ENCODE data around the gene DNAI2.
"Not testable (repeated sequence)": the region's sequence is repeated elsewhere in the genome, so short reads cannot be mapped to it uniquely, and the experiment has no call there.

Gene DNAI2

DNA sequence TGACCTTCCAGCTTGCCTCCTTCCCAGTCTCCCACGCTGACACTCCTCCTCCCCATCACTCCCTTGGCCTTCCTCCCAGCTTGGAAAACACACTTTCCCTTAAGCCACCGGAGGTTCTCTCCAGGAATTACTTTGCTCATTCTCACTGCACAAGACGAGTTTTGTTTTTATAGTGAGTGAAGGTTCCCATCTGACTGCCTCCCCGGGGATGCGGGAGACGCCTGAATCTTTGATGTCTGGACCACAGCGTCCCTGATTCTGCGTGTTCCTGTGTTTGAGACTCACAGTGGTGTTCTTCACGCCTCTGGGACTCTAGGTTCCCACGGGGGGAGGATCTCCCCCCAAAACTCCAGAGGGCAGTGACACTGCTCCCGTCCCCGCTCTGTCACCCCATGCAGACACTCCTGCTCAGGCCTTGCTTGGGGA, 2.0 kb downstream of the DNAI2 start:
- DNase-seq (ENCODE audit: low spot score): no peak

DNA sequence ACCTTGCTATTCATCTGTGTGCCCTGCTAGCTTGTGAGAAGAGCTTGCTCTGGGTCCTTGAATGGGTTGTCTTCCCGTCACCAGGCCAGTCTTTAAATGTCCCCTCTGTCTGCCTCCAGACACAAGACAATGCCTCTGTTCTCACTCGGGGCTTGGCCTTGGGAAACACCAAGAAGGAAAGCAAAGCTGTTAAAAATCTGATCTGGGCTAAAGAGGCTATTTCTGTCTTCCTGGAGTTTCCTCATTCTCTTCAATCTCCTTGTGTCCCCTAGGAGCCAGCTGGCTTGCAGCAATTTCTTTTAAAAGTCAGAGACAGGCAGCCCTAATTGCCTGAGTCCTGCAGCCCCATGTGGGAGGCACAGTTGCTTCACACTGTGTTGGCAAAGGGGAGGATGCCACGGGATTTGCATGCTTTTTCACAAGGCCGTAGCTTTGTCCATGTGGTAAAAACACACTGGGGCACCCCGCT, 2.5 kb downstream of the DNAI2 start:
- DNase-seq (ENCODE audit: low spot score): no peak

DNA sequence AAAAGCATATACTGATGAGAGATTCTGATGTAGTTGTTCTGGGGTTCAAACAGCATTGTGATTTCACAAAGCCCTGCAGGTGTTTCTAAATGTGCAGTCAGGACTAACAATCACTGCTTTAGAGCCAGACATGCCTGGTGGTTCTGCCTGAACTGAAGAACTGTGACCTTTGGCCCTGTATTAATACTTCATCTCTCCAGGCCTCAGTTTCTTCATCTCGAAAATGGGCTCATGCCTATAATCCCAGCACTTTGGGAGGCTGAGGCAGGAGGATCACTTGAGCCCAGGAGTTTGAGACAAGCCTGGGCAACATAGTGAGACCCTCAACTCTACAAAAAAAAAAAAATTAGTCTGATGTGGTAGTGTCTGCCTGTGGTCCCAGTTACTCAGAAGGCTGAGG, 3.9 kb downstream of the DNAI2 start:
- DNase-seq (ENCODE audit: low spot score): no peak

DNA sequence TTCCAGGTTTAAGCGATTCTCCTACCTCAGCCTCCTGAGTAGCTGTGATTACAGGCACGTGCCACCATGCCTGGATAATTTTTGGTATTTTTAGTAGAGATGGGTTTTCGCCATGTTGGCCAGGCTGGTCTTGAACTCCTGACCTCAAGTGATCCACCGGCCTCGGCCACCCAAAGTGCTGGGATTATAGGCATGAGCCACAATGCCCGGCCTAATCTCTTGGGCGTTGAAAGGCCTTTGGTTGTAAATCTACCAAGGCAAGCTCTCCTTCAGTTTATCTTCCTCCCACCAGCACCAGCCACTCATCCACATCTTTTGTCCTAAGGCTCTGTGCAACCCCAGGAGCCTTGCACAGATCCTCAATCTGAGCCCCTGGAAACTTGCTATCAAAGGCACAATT, 5.6 kb downstream of the DNAI2 start:
- not testable (repeated sequence) for DNase-seq (ENCODE audit: low spot score)

DNA sequence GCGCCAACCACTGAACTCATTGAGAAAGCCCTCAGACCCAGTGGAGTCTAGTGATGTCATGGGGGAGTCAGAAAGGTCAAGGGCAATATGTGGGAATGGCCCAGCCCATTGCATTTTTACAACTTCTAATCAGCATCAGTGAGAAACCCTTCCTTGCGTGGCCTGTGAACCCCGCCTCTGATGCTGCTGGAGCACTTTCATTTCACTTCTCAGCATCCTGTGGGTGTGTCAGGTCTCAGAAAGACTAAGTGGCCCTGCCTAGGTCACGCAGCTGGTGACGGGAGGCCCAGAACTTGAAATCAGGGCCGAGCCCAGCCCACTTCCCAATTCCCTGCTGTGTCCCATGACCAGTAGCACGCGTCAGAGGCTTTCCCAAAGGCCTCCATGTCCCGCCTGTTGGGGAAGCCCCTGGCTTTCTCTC, 6.1 kb downstream of the DNAI2 start:
- DNase-seq (ENCODE audit: low spot score): peak; percentile 83

DNA sequence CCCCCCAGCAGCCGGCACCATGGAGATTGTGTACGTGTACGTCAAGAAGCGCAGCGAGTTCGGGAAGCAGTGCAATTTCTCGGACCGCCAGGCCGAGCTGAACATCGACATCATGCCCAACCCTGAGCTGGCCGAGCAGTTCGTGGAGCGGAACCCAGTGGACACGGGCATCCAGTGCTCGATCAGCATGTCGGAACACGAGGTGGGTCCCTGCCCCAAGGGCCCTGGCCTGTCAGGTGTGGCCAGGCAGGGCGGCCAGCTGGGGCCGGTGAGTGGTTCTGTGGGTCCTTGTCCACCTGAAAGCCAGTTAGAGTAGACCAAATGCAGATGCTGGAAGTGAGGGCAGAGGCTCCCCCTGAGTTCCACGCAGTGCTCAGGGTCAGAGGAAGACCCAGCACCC, 7.8 kb downstream of the DNAI2 start:
- DNase-seq (ENCODE audit: low spot score): no peak

DNA sequence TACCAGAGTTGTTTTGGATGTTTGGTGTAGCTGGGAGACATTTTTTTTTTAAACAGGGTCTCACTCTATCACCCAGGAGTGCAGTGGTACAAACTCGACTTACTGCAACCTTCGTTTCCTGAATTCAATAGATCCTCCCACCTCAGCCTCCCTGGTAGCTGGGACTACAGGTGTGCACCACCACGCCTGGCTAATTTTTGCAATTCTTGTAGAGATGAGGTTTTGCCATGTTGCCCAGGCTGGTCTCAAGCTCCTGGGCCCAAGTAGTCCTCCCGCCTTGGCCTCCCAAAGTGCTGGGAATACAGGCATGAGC, 8.2 kb downstream of the DNAI2 start:
- not testable (repeated sequence) for DNase-seq (ENCODE audit: low spot score)

DNA sequence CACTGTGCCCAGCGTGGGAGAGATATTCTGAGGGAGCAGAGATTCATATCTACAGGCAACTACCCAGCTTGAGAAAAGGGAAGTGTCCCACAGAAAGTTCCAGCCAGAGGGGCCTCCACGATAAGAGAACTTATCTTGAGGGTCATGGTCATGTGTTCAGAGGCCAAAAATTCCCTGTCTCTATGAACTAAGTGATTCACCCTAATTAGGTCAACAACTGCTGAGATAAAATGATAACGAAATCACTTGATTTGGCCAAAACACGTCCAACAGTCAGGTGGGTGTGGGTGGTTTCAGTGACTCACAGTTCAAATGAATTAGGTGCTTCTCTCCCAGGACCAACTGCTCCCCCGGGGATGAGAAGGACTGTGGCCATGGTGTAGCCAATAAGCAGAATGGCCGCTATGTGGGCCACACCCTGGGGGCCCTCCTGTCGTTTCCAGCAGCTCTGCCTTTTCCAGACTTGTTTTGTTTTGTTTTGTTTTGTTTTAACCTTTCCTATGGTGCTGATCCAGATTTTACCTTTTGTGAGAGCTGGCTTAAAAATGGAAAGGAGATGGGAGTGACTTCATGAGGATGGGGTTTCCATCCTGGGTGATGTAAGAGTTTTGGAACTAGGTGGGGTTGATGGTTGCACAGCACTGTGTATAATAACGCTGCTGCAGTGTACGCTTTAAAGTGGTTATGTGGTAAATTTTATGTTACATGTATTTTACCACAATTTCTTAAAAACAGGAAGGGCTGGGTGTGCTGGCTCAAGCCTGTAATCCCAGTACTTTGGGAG, 8.7 kb downstream of the DNAI2 start:
- peak; percentile 80 for DNase-seq (ENCODE audit: low spot score)

DNA sequence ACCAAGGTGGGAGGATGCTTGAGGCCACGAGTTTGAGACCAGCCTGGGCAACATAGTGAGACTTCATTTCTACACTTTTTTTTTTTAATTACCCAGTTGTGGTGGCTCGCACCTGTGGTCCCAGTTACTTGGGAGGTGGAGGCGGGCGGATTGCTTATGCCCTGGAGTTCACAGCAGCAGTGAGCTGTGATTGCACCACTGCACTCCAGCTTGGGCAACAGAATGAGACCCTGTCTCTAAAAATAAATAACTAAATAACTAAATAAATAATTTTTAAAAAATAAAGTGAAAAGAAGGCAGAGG, 9.3 kb downstream of the DNAI2 start:
- no peak for DNase-seq (ENCODE audit: low spot score)

DNA sequence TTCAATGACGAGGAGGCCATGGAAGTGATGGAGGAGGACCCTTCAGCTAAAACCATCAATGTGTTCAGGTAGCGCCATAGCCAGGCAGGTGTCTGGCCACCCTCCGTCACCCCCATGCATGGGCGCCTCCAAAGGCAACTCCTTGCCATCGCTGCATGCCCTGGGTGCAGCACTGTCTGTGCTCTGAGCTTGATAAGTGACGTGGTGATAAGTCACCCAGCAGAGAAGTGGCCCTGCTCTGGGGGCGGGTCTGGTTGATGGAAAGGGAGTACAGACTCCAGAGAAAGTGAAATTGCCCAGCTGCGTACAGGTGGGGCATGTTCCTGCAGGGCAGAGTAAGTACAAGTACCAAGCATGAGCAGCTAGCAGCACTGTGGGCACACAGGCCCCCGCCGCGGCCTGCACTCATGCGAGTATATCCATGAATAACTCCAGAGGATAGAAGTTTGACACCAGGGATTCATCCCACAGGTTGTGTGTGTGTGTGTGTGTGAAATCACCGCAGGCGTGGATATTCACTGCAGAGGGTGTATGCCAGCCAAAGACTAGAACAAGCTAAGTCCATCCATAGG, 13.1 kb downstream of the DNAI2 start:
- DNase-seq (ENCODE audit: low spot score): no peak

DNA sequence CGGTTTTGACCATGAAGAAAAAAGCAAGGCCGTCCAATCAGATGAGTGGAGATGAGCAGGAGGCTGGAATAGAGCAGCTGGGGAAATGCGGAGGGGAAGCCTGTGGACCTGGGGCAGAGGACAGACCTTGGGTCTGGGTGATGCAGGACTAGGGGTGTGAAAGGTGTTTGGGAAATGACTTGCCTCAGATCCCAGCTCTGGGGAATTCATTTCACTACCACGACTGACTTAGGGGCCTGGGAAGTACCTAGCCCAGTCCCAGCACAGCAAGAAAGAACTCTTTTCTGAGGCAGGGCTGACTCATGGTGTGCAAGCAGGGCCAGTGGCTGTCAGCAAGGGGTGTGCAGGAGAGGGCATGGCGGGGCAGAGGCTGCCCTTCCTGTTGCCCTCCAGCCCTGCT, 14.8 kb downstream of the DNAI2 start:
- no peak for DNase-seq (ENCODE audit: low spot score)

DNA sequence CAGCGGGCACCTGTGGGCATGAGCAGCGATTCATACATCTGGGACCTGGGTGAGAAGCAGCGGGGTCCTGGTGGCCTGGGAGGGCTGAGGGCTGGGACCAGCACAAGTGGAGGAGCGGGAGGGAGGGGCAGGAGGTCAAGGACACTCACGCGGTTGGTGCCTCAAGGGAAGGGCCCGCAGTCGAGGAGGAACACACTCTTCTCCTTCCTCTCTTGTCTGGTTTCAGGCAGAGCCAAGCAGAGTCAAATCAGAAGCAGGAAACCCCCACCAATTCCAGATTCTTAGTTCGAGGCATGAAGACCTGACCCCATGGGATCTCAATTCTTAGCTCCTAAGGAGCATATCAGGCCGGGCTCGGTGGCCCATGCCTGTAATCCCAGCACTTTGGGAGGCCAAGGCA, 15.7 kb downstream of the DNAI2 start:
- no peak for DNase-seq (ENCODE audit: low spot score)

DNA sequence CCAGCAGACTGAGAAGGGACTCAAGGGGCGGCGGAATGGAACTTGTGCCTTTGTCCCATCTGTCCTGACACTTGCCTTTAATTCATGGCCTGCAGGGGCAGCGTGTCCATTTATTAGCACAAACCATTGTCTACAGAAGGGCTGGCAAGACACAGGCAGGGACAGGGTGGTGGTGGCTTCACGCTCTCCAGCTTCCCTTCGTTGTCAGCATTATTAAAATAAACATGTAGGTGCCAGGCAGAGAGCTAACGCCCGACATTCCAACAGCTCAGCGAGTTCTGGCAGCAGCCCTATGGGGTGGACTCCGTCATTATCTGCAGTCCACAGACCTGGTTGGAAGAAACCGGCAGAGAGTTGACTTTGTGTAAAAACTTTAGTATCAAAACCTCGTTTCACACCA, 16.3 kb downstream of the DNAI2 start:
- DNase-seq (ENCODE audit: low spot score): no peak

DNA sequence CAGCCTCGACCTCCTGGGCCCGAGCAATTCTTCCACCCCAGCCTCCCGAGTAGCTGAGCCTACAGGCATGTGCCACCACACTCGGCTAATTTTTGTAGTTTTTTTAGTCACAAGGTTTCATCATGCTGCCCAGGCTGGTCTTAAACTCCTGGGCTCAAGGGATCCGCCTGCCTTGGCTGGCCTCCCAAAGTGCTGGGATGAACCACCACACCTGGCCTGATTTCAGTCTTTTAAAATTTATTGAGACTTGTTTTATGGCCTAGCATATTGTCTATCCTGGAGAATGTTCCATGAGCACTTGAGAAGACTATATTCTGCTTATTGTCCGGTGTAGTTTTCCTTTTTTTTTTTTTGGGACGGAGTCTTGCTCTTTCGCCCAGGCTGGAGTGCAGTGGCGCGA, 18.5 kb downstream of the DNAI2 start:
- no peak for DNase-seq (ENCODE audit: low spot score)

DNA sequence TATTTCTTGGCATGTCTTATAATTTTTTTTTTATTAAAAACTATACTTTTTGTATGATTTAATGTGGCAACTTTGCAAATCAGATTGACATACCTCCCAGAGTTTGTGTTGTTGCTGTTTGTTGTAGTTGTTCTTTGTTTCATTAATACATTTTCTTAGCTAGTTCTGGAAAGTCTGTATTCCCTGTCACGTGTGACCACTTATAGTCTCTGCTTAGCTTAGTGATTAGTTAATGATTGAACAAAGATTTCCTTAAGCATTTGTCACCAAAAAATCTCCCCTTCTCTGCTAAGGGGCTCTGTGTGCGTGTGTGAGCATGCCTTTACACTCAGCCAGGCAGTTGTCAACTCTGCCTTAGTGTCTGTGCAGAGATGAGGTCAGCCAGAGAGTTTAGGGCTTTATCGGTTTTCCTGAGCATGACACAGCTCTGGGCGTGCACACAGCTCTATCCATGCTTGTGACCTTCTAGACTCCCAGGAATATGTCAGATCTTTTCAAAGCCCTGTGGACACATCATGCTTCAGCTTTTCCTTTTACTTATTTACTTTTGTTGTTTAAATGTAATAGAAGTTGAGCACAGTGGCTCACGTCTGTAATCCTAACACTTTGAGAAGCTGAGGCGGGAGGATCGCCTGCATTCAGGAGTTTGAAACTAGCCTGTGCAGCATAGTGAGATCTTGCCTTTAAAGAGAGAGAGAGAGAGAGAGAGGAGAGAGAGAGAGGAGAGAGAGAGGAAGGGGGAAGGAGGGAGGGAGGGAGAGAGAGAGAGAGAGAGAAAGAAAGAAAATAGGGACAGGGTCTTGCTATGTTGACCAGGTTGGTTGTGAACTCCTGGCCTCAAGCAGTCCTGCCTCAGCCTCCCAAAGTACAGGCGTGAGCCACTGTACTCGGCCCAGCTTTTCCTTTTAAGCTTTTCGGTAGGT, 21.9 kb downstream of the DNAI2 start:
- no peak for DNase-seq (ENCODE audit: low spot score)

DNA sequence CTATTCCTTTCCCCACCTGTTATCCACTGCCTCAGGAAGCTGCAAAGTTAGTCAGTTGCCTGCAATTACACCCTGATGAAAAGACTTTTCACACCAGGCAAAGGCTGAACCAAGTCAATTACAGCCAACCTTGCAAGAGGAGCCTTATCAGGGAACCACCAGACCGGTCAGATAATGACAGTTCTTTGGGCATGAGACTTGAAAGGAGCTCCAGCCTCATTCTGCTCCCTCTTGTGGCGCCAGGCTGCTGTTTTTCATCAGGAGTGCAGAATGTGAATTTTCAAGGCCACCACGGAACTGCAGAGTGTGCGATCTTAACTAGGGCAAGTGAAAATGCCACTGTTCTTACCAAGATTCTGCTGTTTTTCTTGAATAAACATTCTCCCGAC, 22.5 kb downstream of the DNAI2 start:
- peak; percentile 60 for DNase-seq (ENCODE audit: low spot score)

DNA sequence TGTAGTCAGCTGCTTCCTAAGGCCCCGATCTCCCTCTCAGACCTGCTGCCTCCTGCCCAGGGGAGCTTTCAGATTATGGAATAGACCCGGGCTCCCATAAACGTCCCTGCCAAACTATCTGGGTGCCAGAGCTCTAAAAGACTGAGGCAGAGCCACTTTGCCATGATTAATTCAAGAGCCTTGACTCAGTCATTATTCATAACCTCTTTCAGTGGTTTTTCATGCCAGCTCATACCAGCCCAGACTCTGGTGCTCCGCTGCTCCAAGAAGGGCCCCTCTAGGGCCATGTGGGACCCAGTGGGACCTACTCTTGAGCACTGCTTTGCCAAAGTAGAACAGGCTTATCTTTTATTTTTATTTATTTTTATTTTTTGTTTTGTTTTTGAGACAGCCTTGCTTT, 23.9 kb downstream of the DNAI2 start:
- DNase-seq (ENCODE audit: low spot score): no peak

DNA sequence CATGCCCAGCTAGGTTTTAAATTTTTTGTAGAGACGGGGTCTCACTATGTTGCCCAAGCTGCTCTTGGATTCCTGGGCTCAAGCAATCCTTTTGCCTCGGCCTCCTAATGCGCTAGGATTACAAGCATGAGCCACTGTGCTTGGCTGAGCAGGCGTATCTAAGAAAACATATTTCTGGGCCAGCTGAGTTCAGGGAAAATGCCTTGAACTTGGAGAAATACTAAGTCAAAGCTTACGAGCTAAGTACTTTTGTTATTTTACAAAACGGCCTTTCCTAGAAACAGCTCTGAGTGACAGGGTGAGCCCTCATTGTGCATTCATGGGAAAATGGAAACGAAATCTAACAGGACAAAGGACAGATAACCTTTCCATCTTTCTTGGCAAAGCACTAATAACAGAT, 24.7 kb downstream of the DNAI2 start:
- DNase-seq (ENCODE audit: low spot score): no peak

DNA sequence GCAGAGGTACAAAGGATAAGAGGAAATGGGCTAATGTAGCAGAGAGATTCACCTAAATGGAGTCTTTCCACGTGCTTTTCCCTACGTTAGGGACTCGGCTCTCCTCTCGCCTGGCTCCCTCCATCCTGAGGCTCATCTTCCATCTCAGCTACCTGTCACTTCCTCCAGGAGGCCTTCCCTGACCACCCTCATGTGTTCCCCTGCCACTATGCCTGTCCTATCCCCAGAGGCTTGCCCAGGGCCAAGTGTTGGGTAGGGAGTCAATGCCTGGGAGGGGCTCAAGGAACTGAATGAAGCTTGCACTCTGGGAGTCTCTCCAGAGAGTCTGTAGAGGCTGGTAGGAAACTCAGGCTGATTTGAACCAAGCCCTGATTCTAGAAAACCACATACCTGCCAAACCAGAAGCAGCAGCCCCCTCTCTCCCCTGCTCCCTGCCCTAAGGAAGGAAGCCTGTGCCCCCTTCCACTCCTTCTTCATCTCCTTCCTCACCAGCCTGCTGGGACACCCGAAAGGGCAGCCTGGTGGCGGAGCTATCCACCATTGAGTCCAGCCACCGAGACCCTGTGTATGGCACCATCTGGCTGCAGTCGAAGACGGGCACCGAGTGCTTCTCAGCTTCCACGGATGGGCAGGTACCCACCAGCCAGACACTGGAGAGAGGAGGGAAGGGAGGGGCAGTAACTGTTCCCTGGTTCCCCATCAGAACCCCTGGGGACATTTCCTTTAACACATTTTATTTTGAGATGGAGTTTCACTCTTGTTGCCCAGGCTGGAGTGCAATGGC, 25.4 kb downstream of the DNAI2 start:
- no peak for DNase-seq (ENCODE audit: low spot score)

DNA sequence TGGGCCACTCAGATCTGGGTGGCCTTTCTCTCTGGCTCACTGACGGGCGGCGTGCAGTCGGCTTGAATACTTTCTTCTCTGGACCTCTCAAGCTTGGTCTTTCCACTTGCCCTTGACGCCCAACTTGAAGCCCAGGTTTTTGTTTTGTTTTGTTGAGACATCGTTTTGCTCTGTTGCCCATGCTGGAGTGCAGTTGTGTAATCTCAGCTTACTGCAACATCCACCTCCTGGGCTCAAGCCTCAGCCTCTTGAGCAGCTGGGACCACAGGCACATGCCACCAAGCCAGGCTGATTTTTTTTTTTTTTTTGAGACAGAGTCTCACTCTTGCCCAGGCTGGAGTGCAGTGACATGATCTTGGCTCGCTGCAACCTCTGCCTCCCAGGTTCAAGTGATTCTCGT, 29.3 kb downstream of the DNAI2 start:
- no peak for DNase-seq (ENCODE audit: low spot score)

DNA sequence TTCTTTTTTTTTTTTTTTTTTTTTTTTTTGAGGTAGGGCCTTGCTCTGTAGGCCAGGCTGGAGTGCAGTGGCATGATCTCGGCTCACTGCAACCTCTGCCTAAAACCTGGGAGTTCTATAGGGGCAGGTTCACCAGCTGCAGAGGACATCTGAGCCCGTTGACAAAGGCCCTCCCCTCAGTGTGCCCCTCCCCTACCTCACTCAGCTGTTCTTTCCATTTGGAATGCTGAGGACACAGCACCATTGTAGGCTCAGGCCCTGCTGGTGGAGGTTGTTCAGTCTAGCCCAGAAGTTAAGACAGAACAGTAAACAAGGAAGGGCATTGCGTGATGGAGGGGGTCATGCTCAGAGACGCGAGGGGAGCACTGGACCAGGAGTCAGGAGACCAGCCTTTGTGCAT, 30.1 kb downstream of the DNAI2 start:
- DNase-seq (ENCODE audit: low spot score): no peak

DNA sequence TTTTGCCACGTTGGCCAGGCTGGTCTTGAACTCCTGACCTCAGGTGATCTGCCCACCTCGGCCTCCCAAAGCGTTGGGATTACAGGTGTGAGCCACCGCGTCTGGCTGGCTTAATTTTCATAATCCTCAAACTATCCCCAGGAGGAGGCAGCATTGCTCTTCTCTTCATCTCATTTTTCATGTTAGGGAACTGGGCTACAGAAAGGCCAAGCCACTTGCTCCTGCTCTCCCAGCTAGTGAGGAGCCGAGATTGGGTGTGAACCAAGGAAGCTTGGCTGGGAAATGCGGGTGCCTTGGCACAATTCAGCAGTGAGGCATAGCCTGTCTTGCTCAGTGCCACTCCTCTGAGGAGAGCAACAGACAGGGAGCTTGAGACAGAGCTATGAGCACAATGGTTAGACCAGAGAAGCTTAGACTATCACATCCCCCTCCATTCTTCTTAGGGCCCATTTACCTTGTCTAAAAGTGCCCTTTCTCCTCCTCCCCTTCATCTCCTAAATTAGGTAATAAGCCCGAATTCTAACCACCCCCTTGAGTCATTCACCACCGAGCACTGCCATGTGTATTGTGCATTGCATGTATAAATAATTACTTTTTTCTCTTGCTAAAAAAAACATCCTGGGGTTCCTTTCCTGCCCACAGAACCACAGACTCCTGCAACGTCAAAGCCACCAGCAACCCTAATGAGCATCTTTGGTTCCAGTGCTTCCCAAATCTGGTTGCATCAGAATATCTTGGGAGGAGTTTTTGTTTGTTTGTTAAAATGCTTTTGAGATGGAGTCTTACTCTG, 32.0 kb downstream of the DNAI2 start:
- DNase-seq (ENCODE audit: low spot score): no peak
